GM21423 (cell line): ENCODE data around the gene LLPH.
"Not testable (repeated sequence)": the region's sequence is repeated elsewhere in the genome, so short reads cannot be mapped to it uniquely, and the experiment has no call there.

Source experiments
- ATAC-seq: cut with Tn5 transposase; IDR thresholded peaks from one replicate; pipeline ENCODE4 v1.9.1; 2021; ENCODE audit warnings: mild to moderate bottlenecking, moderate library complexity; ENCODE audit not compliant: unreplicated experiment

The LLPH gene

GRCh38 chr12:66130267-66131066, at the start of gene LLPH:
LLPH (minus strand) TSS chr12:66130750; CDS start chr12:66129106, 1,644 bp downstream.
- peak; percentile 99 for ATAC-seq

DNA sequence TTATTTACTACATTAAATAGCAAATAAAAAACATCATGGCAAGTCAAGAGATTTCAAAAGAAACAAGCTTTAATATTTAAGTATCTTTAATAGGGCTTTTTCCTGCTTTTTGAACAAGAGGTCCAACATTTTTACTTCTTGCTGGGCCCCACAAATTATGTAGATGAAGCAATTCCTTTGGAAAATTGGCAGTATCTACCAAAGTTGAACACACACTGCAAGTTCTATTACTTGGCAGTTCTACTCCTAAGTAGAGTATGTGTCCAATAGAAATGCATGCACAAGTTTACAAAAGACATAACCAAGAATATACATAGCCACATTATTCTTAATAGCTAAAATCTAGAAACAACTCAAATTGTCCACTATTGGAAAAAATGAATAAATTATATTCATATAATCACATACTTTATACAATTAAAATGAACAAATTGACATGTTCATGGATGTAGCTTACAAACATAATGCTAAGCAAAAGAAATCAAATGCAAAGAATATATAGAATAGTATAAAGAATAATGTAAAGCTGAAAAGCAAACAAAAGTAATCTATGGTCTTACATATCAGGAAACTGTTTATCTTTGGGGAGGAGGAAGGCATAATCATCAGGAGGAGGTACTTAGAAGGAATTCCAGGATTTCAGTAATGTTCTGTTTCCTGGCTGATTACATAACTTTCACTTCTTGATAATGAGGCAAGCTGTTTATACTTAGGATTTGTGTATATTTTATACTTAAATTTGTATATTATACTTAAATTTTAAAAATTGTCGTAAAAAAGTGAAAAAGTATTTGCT, 45.8 kb upstream of the LLPH start:
- ATAC-seq = no peak

DNA sequence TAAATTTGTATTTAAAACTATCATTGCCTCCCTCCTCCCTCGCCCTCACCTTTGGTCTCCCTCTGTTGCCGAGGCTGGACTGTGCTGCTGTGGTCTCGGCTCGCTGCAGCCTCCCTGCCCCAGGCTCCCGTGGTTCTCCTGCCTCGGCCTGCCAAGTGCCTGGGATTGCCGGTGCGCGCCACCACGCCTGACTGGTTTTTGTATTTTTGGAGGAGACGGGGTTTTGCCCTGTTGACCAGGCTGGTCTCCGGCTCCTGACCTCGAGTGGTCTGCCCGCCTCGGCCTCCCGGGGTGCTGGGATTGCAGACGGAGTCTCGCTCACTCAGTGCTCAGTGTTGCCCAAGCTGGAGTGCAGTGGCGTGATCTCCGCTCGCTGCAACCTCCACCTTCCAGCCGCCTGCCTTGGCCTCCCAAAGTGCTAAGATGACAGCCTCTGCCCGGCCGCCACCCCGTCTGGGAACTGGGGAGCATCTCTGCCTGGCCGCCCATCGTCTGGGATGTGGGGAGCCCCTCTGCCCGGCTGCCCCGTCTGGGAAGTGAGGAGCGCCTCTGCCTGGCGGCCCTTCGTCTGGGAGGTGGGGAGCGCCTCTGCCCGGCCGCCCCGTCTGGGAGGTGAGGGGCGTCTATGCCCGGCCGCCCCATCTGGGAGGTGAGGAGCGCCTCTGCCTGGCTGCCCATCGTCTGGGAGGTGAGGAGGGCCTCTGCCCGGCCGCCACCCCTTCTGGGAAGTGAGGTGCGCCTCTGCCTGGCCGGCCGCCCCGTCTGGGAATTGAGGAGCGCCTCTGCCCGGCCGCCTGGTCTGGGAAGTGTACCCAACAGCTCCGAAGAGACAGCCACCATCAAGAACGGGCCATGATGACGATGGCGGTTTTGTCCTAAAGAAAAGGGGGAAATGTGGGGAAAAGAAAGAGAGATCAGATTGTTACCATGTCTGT, 44.1 kb upstream of the LLPH start:
- ATAC-seq = not testable (repeated sequence)

DNA sequence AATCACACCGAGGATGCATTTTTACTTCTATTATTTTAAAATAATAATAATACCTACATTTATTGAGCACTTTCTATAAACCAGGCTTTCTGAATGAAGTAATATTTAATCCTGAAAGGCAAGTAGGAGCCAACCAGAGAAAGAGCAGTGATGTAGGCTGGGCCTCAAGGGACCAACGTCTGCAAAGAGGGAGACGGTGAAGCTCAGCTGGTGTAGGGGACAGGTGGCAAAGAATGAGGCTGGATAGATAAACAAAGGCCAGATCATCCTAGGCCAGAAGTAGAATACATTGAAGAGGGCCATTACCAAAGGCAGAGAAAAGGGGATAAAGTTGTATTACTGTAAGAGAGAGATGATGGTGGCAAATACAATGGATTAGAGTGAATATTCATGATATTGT, 40.1 kb upstream of the LLPH start:
- ATAC-seq = no peak

DNA sequence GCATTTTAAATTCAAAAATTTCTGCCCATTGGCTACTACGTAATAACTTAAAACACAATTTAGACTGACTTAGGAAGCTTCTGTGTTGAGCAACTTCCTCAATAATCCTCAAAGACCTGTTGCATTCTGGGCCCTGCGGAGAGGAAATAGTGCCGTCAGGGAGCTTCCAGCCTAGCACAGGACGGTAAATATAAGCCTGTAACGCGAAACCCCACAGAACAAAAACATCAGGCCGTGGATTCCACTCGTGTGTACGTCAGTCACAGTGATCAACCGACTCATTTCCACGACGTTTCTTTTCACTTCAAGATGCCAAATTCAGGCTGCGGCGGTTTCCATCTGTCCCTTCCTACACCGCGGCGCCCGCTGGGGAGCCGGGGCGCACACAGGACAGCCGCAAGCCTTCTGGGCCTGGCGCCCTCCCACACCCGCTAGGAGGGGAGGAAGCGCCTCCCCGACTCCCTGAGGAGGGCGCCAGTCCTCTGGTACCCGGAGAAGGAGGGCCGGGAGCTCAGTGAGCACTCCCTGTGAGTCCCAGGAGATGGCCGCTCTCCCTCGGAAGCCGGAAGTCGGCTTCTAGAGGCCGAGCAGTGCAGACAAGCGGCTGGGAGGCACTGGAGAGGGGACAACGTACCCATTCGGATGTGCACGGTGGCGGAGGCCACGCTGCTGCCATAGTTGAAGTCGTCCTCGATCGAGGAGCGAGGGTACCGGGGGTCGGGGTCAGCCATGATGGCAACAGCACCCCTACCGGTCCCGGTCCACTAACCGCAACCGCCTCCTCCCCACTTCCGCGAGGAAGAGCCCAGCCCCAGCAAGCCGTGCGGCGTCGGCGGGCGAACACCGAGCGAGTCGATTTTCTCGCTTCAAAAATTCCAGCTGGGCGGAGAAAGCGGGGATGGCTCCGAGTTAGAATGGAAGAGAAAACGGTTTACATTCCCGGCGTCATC, 38.9 kb upstream of the LLPH start, which contains the start of gene TMBIM4:
Gene TMBIM4 (minus strand): TSS at position 776 of the 950 bp plus-strand sequence. CDS start 45 bp downstream, at position 731.
- ATAC-seq = peak; percentile 87

- no peak for ATAC-seq
Measured at GRCh38 chr12:66168410-66168809, 37.9 kb upstream of the LLPH start.

DNA sequence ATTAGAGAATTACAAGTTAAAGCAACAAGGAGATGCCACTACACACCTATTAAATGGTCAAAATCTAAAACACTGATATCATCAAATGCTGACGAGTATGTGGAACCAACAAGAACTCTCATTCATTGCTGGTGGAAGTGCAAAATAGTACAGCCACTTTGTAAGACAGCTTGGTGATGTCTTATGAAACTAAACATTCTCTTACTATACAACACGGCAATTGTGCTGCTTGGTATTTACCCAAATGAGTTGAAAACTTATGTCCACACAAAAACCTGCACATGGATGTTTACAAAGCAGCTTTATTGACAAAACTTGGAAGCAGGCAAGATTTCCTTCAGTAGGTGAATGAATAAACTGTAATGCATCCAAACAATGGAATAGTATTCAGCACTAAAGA, 36.0 kb upstream of the LLPH start:
- ATAC-seq = no peak

DNA sequence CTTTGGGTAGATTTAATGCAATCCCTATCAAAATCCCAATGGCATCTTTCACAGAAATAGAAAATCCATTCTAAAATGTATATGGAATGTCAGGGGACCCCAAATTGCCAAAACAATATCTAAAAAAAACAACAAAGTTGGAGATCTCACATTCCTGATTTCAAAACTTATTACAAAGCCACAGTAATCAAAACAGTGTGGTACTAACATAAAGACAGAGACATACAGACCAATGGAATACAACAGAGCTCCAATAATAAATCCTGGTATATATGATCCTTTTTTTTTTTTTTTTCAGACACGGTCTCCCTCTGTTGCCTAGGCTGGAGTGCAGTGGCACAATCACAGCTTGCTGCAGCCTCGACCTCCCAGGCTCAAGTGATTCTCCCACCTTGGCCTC, 34.6 kb upstream of the LLPH start:
- ATAC-seq = no peak

GRCh38 chr12:66164349-66164821, 33.8 kb upstream of the LLPH start:
- no peak for ATAC-seq

DNA sequence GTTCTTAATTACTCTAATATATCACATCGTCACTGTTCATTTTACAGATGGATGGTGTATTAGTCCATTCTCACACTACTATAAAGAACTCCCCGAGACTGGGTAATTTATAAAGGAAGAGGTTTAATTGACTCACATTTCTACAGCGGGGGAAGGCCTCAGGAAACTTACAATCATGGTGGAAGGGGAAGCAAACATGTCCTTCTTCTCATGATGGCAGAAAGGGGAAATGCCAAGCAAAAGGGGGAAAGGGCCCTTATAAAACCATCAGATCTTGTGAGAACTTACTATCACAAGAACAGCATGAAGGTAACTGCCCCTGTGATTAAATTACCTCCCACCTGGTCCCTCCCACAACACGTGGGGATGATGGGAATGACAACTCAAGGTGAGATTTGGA, 32.7 kb upstream of the LLPH start:
- ATAC-seq = no peak

DNA sequence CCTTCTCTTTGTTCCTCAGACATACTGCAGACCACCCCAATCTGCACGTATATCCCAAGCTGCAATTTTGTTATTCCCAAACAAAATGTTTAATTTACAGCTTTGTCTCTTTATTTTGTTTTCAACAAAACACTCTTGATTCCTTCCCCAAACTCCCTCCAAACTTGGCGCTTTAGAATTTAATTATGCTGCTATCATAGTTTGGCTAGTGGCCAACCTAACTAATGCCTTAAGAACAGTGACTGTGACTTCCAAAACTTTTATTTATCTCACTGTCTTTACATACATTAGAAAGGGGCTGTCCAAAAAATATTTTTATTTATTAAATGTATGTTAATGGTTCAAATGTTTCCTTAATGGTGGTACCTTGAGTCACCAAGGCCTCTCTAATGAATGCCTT, 32.2 kb upstream of the LLPH start:
- no peak for ATAC-seq

GRCh38 chr12:66160704-66161103, 30.2 kb upstream of the LLPH start:
- ATAC-seq = no peak

- ATAC-seq = no peak
Measured at GRCh38 chr12:66159123-66159522, 28.6 kb upstream of the LLPH start.

GRCh38 chr12:66156654-66157053, 26.1 kb upstream of the LLPH start:
- no peak for ATAC-seq

DNA sequence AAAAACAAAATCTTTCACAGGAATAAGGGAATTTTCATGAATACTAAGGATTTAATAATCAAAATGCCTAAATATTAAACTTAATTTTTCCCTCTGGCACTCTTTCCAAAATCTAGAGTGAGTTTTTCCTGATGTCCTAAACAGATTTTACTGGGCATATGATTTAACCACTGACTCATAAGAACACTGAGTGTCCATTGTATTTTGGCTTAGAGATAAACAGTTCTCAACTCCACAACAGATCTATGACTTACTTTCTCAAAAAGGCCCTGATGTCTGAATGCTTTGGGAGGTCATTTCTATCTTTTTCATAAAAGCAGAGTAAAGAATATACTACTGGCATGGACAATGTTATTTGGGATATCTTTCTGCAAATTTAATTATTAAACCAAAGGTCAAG, 24.2 kb upstream of the LLPH start:
- ATAC-seq = no peak

DNA sequence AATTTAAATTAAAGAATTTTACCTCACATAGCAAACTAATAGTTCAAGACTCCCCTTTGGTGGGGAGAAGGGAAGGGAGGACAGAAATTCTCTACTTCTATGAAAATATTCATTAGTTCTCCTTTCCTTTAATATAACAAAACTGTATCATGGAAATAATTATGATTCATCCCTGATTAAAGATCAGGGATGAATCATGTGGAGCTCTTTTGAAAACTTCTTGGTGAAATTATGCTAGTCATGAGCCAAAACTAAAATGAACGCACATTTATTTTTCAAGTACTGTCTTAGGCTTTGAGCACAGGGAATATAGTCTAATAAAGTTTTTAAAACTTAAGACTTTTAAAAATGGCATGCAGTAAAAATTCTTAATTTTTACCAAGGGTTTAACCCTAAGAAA, 22.2 kb upstream of the LLPH start:
- no peak for ATAC-seq

DNA sequence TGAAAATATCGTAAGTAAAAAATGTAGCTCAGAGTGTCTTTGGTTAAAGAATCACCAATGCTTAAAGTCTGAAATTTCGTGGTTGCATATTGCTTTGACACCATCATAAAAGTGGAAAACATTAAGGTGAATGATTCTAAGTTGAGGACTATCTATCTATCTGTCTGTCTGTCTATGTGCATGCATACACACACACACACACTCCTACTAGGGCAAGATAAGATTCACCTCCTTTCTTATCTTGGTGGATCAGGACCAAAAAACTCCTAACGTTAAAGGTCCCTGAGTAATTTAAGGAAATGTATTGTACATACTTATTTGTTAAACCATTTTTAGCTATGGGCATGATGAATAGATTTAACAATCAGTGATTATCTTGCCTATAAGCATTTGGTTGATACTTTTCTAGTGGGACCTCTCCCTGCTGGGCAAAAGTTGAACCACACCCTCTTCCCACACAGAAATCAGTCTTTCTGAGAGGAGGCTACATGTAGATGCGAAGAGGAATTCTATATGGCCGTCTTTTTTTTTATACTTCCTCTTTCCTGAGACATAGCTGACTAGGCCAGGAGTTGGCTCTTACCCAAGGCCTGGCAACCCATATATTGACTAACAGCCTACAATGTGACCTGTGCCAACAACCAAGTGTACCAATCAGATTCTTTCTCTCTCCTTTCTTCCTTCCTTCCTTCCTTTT, 19.3 kb upstream of the LLPH start:
- ATAC-seq = no peak

GRCh38 chr12:66144791-66145754, 14.5 kb upstream of the LLPH start:
- ATAC-seq = peak; percentile 73
